ENCODE measurements around the gene LRGUK. TPM values are rescaled to one million over a fixed set of nuclear protein-coding genes. Genes with fewer than 3 reads are reported as not detected.

LRGUK gene
- total RNA-seq, 1 experiment from 2014 or later: 0.19 TPM

GRCh38 chr7:134154581-134155130, 27.5 kb downstream of the LRGUK start:
- POLR2A ChIA-PET: interaction anchor here (0.6 kb wide), 1 partner anchor 294 kb away, joined by 3 read pairs; no protein-coding TSS in a partner anchor
- Mint-ChIP-seq H3K27ac (ENCODE audit: low read depth, unreplicated experiment) (no peak overlapping the region), H3K4me3 (ENCODE audit: unreplicated experiment) (no peak overlapping the region), H3K27me3 (ENCODE audit: insufficient read depth, unreplicated experiment) (peaks cover 12% of the 10 kb centered on the region), H3K4me1 (ENCODE audit: insufficient read depth, unreplicated experiment) (no peaks in the 10 kb centered on the region), H3K36me3 (ENCODE audit: insufficient read depth, unreplicated experiment) (no peaks in the 10 kb centered on the region), H3K9me3 (ENCODE audit: unreplicated experiment) (no peaks in the 10 kb centered on the region)
- CTCF ChIA-PET: interaction anchor here (0.5 to 2.8 kb wide), 3 partner anchors 14 to 1766 kb away, joined by 3 to 13 read pairs (median 3); no protein-coding TSS in a partner anchor
- DNase-seq (ENCODE audit: unreplicated experiment): no peak
- intact Hi-C loops (cut with micrococcal nuclease): no loop called here
- no peak for TF ChIP-seq CTCF (IDR thresholded peaks at IDR 0.05; ENCODE audit: unreplicated experiment)
- no TSS peak for BruUV-seq (replicated peaks)

- DNase-seq (ENCODE audit: unreplicated experiment): no peak
- Mint-ChIP-seq H3K4me1 (ENCODE audit: insufficient read depth, unreplicated experiment) (no peaks in the 10 kb centered on the region), H3K36me3 (ENCODE audit: insufficient read depth, unreplicated experiment) (no peaks in the 10 kb centered on the region), H3K27ac (ENCODE audit: low read depth, unreplicated experiment) (no peak overlapping the region), H3K9me3 (ENCODE audit: unreplicated experiment) (no peaks in the 10 kb centered on the region), H3K4me3 (ENCODE audit: unreplicated experiment) (no peak overlapping the region), H3K27me3 (ENCODE audit: insufficient read depth, unreplicated experiment) (peaks cover 12% of the 10 kb centered on the region)
- ChIA-PET POLR2A (no interaction called here), CTCF (interaction anchor here (0.7 to 2.8 kb wide), 2 partner anchors 14 to 374 kb away, joined by 3 to 13 read pairs; no protein-coding TSS in a partner anchor)
- BruUV-seq (replicated peaks): no TSS peak
- intact Hi-C loops (cut with micrococcal nuclease): no loop called here
- TF ChIP-seq CTCF (IDR thresholded peaks at IDR 0.05; ENCODE audit: unreplicated experiment): no peak
These were observed 28.1 kb downstream of the LRGUK start for GRCh38 chr7:134155206-134155605.

- Mint-ChIP-seq H3K27ac (ENCODE audit: low read depth, unreplicated experiment) (no peak overlapping the region), H3K9me3 (ENCODE audit: unreplicated experiment) (no peaks in the 10 kb centered on the region), H3K4me1 (ENCODE audit: insufficient read depth, unreplicated experiment) (no peaks in the 10 kb centered on the region), H3K27me3 (ENCODE audit: insufficient read depth, unreplicated experiment) (peaks cover 12% of the 10 kb centered on the region), H3K4me3 (ENCODE audit: unreplicated experiment) (no peak overlapping the region), H3K36me3 (ENCODE audit: insufficient read depth, unreplicated experiment) (no peaks in the 10 kb centered on the region)
- DNase-seq (ENCODE audit: unreplicated experiment): no peak
- no peak for TF ChIP-seq CTCF (IDR thresholded peaks at IDR 0.05; ENCODE audit: unreplicated experiment)
- CTCF ChIA-PET: interaction anchor here (2.8 kb wide), 1 partner anchor 15 kb away, joined by 13 read pairs; no protein-coding TSS in a partner anchor
- intact Hi-C loops (cut with micrococcal nuclease): no loop called here
- POLR2A ChIA-PET: no interaction called here
- no TSS peak for BruUV-seq (replicated peaks)
These were observed 28.7 kb downstream of the LRGUK start for GRCh38 chr7:134155871-134156270.

GRCh38 chr7:134165252-134165651, 38.1 kb downstream of the LRGUK start:
- intact Hi-C loops (cut with micrococcal nuclease): no loop called here
- H3K9me3 Mint-ChIP-seq (ENCODE audit: unreplicated experiment): no peaks in the 10 kb centered on the region
- H3K4me1 Mint-ChIP-seq (ENCODE audit: insufficient read depth, unreplicated experiment): no peaks in the 10 kb centered on the region
- ChIA-PET POLR2A (no interaction called here), CTCF (no interaction called here)
- DNase-seq (ENCODE audit: unreplicated experiment): no peak
- H3K27me3 Mint-ChIP-seq (ENCODE audit: insufficient read depth, unreplicated experiment): no peaks in the 10 kb centered on the region
- TF ChIP-seq CTCF (IDR thresholded peaks at IDR 0.05; ENCODE audit: unreplicated experiment): no peak
- no peak overlapping the region for H3K27ac Mint-ChIP-seq (ENCODE audit: low read depth, unreplicated experiment)
- no peak overlapping the region for H3K4me3 Mint-ChIP-seq (ENCODE audit: unreplicated experiment)
- peaks cover 6% of the 10 kb centered on the region for H3K36me3 Mint-ChIP-seq (ENCODE audit: insufficient read depth, unreplicated experiment)
- no TSS peak for BruUV-seq (replicated peaks)
